Measurements from ENCODE around the gene SEZ6L. TPM values are rescaled to one million over a fixed set of nuclear protein-coding genes. Genes with fewer than 3 reads are reported as not detected.

The SEZ6L gene
- total RNA-seq, 1 donor from 2014 or later: 2.3 TPM

GRCh38 chr22:26139310-26139709, 30.0 kb upstream of the SEZ6L start:
- Mint-ChIP-seq H3K27me3 (ENCODE audit: low read depth, unreplicated experiment) (peaks cover 6% of the 10 kb centered on the region), H3K4me1 (ENCODE audit: low read depth, unreplicated experiment) (no peaks in the 10 kb centered on the region), H3K27ac (ENCODE audit: unreplicated experiment) (no peak overlapping the region), H3K9me3 (ENCODE audit: unreplicated experiment) (no peaks in the 10 kb centered on the region), H3K4me3 (ENCODE audit: unreplicated experiment) (no peak overlapping the region), H3K36me3 (ENCODE audit: low read depth, unreplicated experiment) (no peaks in the 10 kb centered on the region)
- Histone ChIP-seq H3K79me2 (ENCODE audit: insufficient read depth, low read length) (no peaks in the 10 kb centered on the region), H3K36me3 (ENCODE audit: insufficient read depth, low read length) (no peaks in the 10 kb centered on the region), H3K9me3 (ENCODE audit: insufficient read depth, low read depth, low read length) (peaks cover 3% of the 10 kb centered on the region), H3K4me2 (ENCODE audit: low read length) (no peak overlapping the region), H3K27me3 (ENCODE audit: insufficient read depth, low read length) (no peaks in the 10 kb centered on the region), H3K4me3 (ENCODE audit: insufficient read depth, low read depth, low read length) (no peak overlapping the region), H2AFZ (ENCODE audit: low read depth, low read length) (no peak overlapping the region), H3K9ac (ENCODE audit: low read length) (no peak overlapping the region), H3K27ac (ENCODE audit: low read depth, low read length) (no peak overlapping the region), H3K4me1 (ENCODE audit: insufficient read depth, low read length) (no peaks in the 10 kb centered on the region), H4K20me1 (ENCODE audit: insufficient read depth, low read length) (no peaks in the 10 kb centered on the region)
- no peak for FAIRE-seq
- no peak for DNase-seq (ENCODE audit: low read depth)
- TF ChIP-seq CTCF (IDR thresholded peaks at IDR 0.05; ENCODE audit: insufficient read depth, low read depth, low read length): no peak
- TF ChIP-seq EZH2 (IDR thresholded peaks at IDR 0.05; ENCODE audit: insufficient read depth, low read length): no peak

GRCh38 chr22:26141831-26142230, 27.4 kb upstream of the SEZ6L start:
- no peak for FAIRE-seq

More at GRCh38 chr22:26141831-26142230, 27.4 kb upstream of the SEZ6L start:
- Histone ChIP-seq H3K36me3 (ENCODE audit: insufficient read depth, low read length) (no peaks in the 10 kb centered on the region), H2AFZ (ENCODE audit: low read depth, low read length) (no peak overlapping the region), H3K79me2 (ENCODE audit: insufficient read depth, low read length) (no peaks in the 10 kb centered on the region), H3K27me3 (ENCODE audit: insufficient read depth, low read length) (no peaks in the 10 kb centered on the region), H4K20me1 (ENCODE audit: insufficient read depth, low read length) (no peaks in the 10 kb centered on the region), H3K9me3 (ENCODE audit: insufficient read depth, low read depth, low read length) (no peaks in the 10 kb centered on the region), H3K27ac (ENCODE audit: low read depth, low read length) (no peak overlapping the region), H3K4me2 (ENCODE audit: low read length) (no peak overlapping the region), H3K9ac (ENCODE audit: low read length) (no peak overlapping the region), H3K4me3 (ENCODE audit: insufficient read depth, low read depth, low read length) (no peak overlapping the region), H3K4me1 (ENCODE audit: insufficient read depth, low read length) (no peaks in the 10 kb centered on the region)
- no peak overlapping the region for H3K4me3 Mint-ChIP-seq (ENCODE audit: unreplicated experiment)
- H3K27me3 Mint-ChIP-seq (ENCODE audit: low read depth, unreplicated experiment): peaks cover 13% of the 10 kb centered on the region
- H3K4me1 Mint-ChIP-seq (ENCODE audit: low read depth, unreplicated experiment): no peaks in the 10 kb centered on the region
- H3K27ac Mint-ChIP-seq (ENCODE audit: unreplicated experiment): no peak overlapping the region
- TF ChIP-seq CTCF (IDR thresholded peaks at IDR 0.05; ENCODE audit: insufficient read depth, low read depth, low read length): no peak
- no peak for TF ChIP-seq EZH2 (IDR thresholded peaks at IDR 0.05; ENCODE audit: insufficient read depth, low read length)
- no peak for DNase-seq (ENCODE audit: low read depth)
- no peaks in the 10 kb centered on the region for H3K36me3 Mint-ChIP-seq (ENCODE audit: low read depth, unreplicated experiment)
- H3K9me3 Mint-ChIP-seq (ENCODE audit: unreplicated experiment): no peaks in the 10 kb centered on the region
